Measurements from ENCODE around the gene APOA5. TPM values are rescaled to one million over a fixed set of nuclear protein-coding genes. Genes with fewer than 3 reads are reported as not detected.

Gene APOA5
- total and polyA plus RNA-seq, 9 of the 15 experiments (the other 6 are each of a cell fraction or from before 2014, with no cell fraction given) = not detected

DNA sequence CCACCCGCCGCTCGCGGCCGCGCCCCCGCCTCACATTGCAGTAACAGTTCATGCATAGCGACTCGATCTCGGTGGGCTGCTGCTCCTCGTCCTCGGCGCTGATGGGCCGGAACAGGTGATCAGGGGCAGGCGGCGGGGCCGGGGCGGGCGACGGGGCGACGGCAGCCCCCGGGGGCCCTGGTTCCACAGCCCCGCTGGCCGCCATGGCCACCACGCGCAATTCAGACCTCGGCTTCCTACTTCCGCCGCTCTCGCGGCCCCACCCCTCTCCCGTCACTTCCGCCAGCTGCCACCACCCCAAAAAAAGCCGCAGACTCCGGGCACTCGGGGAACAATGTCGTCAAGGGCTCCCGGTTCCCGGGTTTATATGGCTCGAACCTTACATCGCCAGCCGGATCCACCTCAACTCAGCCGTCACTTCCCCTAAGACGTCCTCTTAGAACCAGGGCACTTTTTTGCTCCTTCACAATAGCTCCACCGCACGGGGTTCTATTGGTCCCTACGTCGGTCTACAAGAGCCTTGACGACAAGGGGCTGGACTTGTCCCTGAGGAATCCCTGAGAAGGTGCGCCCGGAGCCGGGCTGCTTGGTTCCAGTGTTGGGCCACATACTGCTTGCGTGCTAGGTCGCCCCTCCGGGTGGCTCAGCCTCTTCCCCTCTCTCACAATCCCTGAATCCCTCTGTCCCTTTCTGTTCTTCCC is 3.7 kb downstream of the APOA5 start, which contains the start of gene ZPR1 (continued):
- peak; percentile 95 for TF ChIP-seq LCOR (CRISPR knock-in tag; IDR thresholded peaks at IDR 0.05)
- 0 out of 2 replicates have a peak, but pooled peaks have one; percentile 29 for TF ChIP-seq SMARCE1 (IDR thresholded peaks at IDR 0.05)
- TF ChIP-seq CREB1 (IDR thresholded peaks at IDR 0.05) = peak; percentile 83
- TF ChIP-seq CREB1 (CRISPR knock-in tag; IDR thresholded peaks at IDR 0.05) = peak; percentile 84
- peak; percentile 72; the same call in 1 of the 2 replicates for TF ChIP-seq NCOA6 (IDR thresholded peaks at IDR 0.05)
- peak; percentile 93 for TF ChIP-seq ELF2 (CRISPR knock-in tag; IDR thresholded peaks at IDR 0.05)
- TF ChIP-seq, protein P1, sequence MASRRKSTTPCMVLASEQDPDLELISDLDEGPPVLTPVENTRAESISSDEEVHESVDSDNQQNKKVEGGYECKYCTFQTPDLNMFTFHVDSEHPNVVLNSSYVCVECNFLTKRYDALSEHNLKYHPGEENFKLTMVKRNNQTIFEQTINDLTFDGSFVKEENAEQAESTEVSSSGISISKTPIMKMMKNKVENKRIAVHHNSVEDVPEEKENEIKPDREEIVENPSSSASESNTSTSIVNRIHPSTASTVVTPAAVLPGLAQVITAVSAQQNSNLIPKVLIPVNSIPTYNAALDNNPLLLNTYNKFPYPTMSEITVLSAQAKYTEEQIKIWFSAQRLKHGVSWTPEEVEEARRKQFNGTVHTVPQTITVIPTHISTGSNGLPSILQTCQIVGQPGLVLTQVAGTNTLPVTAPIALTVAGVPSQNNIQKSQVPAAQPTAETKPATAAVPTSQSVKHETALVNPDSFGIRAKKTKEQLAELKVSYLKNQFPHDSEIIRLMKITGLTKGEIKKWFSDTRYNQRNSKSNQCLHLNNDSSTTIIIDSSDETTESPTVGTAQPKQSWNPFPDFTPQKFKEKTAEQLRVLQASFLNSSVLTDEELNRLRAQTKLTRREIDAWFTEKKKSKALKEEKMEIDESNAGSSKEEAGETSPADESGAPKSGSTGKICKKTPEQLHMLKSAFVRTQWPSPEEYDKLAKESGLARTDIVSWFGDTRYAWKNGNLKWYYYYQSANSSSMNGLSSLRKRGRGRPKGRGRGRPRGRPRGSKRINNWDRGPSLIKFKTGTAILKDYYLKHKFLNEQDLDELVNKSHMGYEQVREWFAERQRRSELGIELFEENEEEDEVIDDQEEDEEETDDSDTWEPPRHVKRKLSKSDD (conservative IDR thresholded peaks at IDR 0.05; ENCODE audit: low read length) = no peak
- TF ChIP-seq POLR2A (conservative IDR thresholded peaks at IDR 0.05) = peak; percentile 83
- no peak for TF ChIP-seq DIDO1 (tag; IDR thresholded peaks at IDR 0.05; ENCODE audit: low read depth)
- TF ChIP-seq, protein P2, sequence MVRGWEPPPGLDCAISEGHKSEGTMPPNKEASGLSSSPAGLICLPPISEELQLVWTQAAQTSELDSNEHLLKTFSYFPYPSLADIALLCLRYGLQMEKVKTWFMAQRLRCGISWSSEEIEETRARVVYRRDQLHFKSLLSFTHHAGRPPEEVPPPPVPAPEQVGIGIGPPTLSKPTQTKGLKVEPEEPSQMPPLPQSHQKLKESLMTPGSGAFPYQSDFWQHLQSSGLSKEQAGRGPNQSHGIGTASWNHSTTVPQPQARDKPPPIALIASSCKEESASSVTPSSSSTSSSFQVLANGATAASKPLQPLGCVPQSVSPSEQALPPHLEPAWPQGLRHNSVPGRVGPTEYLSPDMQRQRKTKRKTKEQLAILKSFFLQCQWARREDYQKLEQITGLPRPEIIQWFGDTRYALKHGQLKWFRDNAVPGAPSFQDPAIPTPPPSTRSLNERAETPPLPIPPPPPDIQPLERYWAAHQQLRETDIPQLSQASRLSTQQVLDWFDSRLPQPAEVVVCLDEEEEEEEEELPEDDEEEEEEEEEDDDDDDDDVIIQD (CRISPR knock-in tag; IDR thresholded peaks at IDR 0.05) = no peak
- peak; percentile 95 for TF ChIP-seq GABPA (tag; conservative IDR thresholded peaks at IDR 0.05; ENCODE audit: low read depth)
- TF ChIP-seq CXXC5 (CRISPR knock-in tag; IDR thresholded peaks at IDR 0.05) = peak; percentile 59
- TF ChIP-seq, protein P3, sequence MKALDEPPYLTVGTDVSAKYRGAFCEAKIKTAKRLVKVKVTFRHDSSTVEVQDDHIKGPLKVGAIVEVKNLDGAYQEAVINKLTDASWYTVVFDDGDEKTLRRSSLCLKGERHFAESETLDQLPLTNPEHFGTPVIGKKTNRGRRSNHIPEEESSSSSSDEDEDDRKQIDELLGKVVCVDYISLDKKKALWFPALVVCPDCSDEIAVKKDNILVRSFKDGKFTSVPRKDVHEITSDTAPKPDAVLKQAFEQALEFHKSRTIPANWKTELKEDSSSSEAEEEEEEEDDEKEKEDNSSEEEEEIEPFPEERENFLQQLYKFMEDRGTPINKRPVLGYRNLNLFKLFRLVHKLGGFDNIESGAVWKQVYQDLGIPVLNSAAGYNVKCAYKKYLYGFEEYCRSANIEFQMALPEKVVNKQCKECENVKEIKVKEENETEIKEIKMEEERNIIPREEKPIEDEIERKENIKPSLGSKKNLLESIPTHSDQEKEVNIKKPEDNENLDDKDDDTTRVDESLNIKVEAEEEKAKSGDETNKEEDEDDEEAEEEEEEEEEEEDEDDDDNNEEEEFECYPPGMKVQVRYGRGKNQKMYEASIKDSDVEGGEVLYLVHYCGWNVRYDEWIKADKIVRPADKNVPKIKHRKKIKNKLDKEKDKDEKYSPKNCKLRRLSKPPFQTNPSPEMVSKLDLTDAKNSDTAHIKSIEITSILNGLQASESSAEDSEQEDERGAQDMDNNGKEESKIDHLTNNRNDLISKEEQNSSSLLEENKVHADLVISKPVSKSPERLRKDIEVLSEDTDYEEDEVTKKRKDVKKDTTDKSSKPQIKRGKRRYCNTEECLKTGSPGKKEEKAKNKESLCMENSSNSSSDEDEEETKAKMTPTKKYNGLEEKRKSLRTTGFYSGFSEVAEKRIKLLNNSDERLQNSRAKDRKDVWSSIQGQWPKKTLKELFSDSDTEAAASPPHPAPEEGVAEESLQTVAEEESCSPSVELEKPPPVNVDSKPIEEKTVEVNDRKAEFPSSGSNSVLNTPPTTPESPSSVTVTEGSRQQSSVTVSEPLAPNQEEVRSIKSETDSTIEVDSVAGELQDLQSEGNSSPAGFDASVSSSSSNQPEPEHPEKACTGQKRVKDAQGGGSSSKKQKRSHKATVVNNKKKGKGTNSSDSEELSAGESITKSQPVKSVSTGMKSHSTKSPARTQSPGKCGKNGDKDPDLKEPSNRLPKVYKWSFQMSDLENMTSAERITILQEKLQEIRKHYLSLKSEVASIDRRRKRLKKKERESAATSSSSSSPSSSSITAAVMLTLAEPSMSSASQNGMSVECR (CRISPR knock-in tag; IDR thresholded peaks at IDR 0.05) = peak; percentile 54
- TF ChIP-seq, protein P4, sequence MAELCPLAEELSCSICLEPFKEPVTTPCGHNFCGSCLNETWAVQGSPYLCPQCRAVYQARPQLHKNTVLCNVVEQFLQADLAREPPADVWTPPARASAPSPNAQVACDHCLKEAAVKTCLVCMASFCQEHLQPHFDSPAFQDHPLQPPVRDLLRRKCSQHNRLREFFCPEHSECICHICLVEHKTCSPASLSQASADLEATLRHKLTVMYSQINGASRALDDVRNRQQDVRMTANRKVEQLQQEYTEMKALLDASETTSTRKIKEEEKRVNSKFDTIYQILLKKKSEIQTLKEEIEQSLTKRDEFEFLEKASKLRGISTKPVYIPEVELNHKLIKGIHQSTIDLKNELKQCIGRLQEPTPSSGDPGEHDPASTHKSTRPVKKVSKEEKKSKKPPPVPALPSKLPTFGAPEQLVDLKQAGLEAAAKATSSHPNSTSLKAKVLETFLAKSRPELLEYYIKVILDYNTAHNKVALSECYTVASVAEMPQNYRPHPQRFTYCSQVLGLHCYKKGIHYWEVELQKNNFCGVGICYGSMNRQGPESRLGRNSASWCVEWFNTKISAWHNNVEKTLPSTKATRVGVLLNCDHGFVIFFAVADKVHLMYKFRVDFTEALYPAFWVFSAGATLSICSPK (IDR thresholded peaks at IDR 0.05; ENCODE audit: borderline replicate concordance) = no peak
- peak; percentile 89 for TF ChIP-seq PHF20 (IDR thresholded peaks at IDR 0.05; ENCODE audit: partially characterized antibody)
- peak; percentile 75 for TF ChIP-seq KDM5B (IDR thresholded peaks at IDR 0.05; ENCODE audit: insufficient replicate concordance, low read depth, low read length)
- TF ChIP-seq KLF16 (IDR thresholded peaks at IDR 0.05) = no peak
- peak; percentile 48; the same call in 1 of the 2 replicates for TF ChIP-seq SIN3B (IDR thresholded peaks at IDR 0.05; ENCODE audit: low read depth)
- TF ChIP-seq MCM3 (IDR thresholded peaks at IDR 0.05) = no peak
- no peak for TF ChIP-seq TRIM28 (IDR thresholded peaks at IDR 0.05)

All from K562 (cell line).